NCI-H69 (cell line): ENCODE measurements around the gene SIK3.
"Not testable (repeated sequence)": the region's sequence is repeated elsewhere in the genome, so short reads cannot be mapped to it uniquely, and the experiment has no call there.

Experiments used
- DNase-seq: peaks from one replicate; lab custom pipeline; 2025; lab: John Stamatoyannopoulos, UW

The SIK3 gene

DNA sequence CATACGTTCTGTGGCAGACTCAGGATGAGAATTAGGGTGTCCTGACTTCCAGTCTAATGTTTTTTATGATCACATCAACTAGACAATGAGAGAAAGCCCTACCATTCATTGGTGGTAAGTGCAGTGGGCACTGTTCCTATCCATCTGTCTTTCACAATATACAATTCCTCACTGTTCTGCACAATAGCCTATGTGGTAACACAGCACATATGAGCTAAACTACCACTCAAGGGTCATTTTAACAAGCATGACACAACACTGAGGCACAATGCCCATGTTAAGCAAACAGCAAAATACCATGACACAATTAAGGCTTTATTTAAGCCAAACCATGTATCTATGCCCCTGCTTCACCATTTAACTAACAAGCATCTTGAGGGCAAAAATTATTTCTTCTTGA lies 52.3 kb downstream of the SIK3 start:
- peak; percentile 67 for DNase-seq

DNA sequence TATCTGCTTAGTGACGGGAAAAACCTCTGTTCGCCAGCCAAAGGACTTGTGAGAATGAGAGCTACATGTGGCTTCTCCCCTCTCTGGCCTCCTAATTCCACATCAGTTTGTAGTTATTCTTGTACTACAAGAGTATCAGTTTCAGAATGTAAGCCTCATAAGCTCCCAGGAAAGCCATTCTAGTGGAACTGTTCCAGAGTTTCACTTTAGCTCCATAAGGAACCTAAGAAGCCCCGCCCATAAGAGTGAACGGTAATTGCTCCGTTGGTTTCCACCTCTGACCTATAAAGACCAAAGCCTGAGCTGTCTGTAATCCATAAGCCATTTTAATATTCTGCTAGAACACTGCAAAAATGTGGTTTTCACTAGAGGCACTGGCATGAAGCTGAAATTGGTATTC lies 53.0 kb downstream of the SIK3 start:
- peak; percentile 63 for DNase-seq

DNA sequence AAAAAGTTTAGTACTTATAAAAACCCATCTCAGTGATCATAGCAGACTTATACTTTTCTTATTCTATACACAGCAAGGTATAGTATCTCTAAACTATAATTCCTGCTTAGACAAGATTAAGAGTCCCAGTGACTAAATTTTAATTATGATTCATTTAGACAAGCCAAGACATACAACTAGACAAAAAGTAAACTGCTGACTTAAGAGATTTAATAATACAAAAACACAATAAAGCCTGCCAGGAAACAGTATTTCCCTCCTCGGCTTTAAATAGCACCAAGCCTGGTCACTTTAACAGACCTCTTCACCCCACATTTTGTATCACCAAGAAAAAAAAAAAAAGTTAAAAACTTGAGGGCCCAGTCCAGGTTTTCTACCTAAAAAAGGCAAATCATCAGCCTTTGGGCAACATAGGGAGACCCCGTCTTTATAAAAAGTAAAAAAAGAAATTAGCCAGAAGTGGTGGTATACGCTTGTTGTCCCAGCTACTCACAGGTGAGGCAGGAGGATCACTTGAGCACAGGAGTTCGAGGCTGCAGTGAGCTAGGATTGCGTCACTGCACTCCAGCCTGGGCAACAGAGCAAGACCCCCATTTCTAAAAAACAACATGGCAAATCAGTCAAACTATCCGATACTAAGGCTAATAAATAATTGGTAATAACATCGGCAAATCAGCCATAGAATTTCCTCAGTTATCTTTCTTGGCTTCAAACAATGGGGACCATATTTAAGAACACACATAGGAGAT lies 53.8 kb downstream of the SIK3 start:
- no peak for DNase-seq

DNA sequence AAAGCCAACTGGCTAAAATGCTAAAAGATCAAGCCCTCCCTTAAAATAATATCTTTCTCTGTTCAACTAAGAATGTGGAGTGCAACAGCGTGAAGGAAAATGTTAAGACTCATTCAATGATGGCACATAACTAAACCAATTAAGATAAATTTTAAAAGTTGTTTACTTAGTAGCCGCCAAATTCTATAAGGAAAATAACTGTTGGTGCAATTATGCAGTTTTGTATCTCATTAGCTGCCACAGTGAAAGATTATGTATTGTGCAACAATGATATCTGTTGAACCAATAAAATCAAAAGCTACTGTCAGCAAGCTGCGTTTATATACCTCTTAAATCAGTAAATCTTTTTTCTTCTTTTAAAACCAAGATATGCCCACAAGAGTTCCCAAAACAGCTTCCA lies 55.5 kb downstream of the SIK3 start:
- peak; percentile 49 for DNase-seq

DNA sequence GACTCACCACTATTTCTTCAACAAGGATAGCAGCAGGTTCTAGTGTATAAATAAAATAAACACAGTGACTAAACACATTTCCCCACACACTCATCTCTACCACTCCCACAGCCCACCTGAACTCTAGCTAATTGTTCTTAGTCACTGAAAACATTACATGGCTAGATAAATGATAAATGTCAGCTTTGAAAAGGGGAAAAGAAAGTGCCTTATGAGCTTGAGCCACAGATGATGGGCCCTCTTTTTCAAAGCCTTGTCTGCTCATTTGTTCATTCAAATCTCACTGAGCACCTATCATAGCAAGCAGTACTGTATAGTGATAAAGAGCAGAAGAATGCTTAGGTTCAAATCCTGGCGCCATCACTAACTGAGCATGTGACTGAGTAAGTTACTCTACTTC lies 58.3 kb downstream of the SIK3 start:
- DNase-seq: peak; percentile 35

DNA sequence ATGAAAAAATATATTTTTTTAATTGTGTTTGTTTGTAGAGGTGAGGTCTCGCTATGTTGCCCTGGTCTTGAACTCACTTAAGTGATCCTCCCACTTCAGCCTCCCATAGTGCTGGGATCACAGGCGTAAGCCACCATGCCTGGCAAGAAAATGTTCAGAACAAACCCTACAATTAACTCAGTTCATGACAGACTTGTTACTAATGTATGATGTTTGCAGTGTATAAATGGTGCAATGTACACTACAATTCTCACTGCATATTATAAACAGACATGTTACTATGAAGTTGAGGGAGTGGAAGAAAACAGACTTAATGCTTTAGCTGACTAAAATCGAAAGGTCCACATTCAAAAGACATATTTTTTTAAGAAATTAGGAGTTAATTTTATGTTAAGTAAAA lies 59.0 kb downstream of the SIK3 start:
- DNase-seq: peak; percentile 83

DNA sequence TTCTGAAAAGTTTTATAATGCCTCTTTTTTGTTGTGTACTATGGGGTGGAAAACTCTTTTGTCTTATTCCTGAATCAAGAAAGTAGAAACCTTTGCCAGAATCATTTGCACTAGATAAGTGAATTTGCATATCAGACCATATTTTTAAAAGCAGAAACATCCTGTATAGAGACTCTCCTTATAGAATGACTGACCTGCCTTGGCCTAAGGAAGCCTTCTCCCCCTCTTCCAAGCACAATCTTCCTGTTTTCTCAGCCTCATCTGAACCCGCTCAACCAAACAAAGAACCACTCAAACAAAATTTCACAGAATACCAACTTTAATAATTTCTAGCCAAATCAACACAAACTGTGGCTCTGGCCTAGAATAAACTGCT lies 60.3 kb downstream of the SIK3 start:
- DNase-seq: no peak

DNA sequence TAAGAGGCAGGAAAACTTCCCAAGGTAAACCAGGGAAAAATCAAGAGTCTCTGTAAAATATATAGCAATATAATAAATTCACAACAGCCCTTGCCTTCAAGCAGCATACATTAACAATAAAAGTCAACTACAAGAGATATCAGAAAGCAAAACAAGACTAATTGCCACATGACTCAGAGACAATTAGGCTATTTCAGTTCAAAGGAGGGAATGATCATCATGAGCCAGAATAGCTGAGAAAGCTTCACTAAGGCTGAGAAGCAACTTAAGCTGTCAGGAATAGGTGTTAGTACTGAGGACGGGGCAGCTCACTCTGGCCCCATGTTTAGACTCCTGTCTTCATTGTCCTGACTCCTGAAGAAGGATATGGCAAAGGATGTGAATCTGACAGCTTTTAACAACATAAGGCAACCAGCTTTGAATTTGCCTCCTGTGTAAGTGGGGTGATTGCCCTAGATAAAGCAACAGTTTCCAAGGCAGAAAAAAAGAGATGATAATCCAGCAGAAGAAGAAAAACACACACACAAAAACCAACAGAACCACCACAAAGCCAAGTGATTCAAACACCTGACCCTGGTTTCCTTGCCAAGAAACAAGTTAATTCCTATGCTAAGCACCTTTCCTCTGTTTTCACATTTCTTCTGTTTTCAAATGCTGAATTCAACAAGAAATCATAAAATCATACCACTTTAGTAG lies 60.8 kb downstream of the SIK3 start:
- DNase-seq: peak; percentile 63

DNA sequence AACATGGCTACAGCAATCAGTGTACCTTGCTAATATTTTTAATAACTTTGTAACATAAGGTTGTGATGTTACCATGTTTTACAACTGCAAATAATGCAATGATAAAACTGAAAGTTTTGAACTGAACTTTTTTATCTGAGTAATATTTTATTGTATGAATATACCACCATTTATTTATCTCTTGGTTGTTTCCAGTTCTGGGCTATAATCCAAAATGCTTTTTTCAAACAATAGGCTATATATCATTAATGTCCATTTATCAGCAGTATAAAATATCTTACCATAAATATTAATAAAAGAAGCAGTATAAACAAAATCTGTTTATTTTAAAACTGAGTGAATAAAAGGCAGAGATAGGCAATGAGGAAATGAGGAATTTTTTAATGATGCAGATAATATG lies 63.3 kb downstream of the SIK3 start:
- DNase-seq: no peak

DNA sequence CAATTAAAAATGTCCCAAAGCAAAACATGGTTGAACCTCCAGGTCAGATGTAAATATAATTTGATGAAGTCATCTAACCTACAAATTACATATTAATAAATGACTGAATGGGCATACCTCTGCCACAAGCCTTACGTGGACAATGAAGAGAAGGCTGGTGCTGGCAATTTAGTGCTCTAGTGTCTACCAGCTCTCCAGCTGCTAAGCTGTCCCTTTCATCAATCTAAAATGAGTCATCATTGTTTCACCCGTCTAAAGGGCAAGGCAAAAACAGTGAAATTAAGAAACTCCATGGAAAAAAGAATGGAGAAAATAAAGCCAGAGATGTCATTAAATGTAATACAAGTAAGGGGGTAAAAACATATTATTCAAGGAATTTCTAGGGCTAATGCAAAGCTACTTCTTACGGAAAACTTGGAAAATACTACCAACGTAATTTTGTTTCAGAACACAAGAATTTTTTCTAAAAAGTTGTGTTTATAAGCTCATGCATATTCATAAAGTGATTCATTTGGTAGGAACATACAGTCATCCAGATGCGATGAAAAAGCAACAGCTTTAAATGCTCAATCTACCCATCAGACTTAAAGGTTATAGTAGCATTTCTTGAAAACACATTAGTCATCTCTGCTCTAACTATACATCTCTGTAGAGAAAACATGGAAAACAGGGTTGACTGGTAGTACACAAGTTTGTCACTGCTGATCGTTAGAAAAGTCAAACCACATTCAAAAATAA lies 71.5 kb downstream of the SIK3 start:
- DNase-seq: peak; percentile 44

DNA sequence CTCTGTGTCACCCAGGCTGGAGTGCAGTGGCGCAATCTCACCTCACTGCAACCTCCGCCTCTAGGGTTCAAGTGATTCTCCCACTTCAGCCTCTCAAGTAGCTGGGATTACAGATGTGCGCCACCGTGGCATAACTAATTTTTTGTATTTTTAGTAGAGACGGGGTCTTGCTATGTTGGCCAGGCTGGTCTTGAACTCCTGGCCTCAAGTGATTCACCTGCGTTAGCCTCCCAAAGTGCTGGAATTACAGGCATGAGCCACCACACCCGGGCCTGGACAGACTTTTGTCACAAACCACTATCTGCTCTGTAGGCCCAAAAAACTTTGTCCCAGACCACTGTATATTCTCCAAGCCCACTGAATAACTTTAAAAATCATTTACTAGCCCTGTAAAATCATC lies 74.5 kb downstream of the SIK3 start:
- DNase-seq: not testable (repeated sequence)

DNA sequence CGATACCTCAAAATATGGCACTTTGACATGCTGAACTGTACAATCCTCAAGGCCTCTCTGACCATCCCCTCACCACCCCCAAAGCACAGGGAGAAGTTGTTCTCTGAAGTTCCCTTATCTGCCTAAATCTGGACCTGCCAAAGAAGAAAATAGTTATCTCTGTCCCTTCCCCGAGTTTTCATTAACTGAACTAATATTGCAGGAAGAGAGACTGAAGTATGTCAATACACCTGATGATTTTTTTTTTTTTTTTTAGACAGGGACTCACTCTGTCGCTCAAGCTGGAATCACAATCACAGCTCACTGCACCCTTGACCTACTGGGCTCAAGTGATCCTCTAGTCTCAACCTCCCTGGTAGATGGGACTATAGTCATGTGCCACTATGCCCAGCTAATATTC lies 75.0 kb downstream of the SIK3 start:
- no peak for DNase-seq

DNA sequence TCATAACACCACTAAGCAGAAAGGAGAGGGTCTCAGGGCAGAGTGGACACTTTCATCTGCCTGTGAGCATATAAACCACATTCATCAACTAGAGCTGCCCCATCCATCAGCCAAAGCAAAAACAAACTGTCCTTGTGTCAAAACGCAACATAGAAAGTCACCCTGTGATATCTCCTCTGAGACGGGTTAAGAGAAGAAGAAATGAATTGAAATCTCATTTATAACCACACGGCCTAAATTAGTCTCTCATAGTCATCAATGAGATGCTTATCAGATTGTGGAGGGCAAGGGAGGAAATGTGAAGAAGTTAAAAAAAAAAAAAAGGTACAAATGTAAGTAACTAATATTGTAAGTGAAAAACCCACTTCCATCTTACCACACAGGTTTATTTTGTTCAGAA lies 75.7 kb downstream of the SIK3 start:
- DNase-seq: no peak

DNA sequence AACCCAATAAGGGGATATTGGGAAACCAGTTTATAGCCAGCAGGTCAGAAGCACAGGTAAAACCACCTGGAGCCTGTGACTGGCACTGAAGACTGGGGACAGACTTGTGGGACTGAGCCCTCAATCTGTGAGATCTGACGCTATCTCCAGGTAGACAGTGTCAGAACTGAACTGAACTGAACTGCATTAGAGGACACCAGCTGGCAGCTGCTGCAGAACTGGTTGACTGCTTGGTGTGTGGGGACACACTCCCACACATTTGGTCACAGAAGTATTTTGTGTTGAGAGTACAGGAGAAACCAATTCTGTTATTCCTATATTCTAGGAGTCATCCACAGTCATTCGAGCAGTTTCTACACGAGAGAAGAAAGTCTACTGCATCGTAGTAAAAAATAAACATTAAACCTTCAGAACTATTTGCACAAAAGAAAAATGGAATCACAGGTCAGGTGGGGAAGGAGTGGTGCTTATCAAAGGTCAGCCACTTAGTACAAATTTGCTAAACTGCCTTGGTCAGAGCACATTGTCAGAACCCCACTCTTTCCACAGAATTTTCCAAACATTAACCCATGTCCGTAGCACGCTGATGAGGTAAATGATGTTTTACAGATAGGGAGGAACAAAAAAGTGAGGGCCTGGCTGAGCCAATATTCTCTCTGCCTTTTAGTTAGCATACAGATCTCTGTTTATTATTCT lies 77.2 kb downstream of the SIK3 start:
- DNase-seq: no peak

DNA sequence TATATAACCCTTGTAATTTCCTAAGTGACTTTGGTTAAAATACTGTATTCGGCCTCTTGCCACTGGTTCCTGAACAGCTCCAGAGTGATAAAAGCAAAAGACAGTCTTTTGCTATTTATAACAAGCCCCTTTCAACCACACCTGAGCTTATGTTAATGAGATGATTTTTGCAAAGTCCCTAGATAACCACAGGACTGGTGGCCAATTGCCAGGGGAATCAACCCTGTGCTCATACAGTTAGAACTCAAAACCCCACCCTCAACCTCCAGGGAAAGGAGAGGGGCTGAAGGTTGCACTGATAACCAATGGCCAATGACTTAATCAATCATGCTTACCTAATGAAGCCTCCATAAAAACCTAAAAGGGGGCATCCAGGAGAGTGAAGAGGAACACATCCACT lies 77.9 kb downstream of the SIK3 start:
- DNase-seq: peak; percentile 25

DNA sequence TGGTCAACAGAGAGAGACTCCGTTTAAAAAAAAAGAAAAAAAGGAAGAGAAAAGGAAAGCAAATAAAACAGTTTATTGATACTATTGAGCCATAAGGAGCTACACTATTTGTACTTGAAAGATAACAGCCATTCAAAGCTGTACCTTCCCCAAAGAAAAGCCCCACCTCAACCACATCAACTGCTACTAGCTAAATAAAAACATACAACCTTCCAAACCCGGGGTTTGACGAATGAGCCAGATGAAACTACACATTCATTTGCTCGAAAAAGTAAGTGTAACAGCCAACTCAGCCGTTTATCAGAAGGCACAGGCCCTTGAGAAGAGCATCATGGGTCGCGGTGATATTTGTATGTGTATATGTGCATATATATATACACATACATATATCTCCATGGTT lies 78.4 kb downstream of the SIK3 start:
- no peak for DNase-seq

DNA sequence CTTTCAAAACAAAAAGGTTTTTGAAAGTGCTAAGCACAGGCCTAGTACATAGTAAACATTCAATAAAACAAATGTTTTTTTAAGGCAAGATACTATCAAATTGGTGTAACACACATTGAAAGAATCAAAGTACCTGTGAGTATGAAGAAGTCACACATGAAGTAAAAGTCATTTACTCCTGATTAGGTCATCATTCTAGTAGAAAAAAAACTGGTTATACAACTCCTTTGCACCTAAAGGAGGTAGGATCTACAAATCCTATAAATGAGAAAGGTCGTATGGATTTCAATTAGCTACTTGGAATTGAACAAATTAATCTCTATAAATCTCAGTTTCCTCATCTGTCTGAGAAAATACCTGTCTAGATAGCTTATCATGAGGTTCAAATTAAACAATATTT lies 80.8 kb downstream of the SIK3 start:
- DNase-seq: no peak

DNA sequence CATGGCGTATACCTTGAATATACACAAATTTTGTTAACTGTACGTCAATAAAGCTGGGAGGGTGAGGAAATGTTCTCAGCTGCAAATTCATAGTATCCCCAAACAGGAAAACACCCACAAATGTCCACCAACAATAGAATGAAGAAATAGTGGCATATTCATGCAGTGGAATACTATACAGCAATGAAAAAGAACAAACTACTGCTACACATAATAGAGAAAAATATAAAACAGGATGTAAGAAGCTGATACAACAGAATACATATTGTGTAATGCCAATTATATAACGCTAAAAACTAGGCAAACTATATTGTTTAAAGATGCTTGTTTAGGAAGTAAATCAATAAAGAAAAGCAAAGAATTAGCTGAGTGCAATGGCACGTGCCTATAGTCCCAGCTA lies 81.5 kb downstream of the SIK3 start:
- DNase-seq: no peak

DNA sequence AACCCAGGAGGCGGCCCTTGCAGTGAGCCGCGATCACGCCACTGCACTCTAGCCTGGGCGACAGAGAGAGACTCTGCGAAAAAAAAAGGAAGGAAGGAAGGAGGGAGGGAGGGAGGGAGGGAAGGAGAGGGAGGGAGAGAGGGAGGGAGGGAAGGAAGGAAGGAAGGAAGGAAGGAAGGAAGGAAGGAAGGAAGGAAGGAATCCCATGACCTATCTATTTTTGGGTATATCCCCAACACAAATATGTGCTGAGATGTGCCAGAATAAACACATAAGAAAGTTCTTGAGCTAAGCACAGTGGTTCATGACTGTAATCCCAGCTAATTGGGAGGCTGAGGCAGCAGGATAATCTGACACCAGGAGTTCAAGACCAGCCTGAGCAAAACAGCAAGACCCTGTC lies 82.0 kb downstream of the SIK3 start:
- DNase-seq: no peak

DNA sequence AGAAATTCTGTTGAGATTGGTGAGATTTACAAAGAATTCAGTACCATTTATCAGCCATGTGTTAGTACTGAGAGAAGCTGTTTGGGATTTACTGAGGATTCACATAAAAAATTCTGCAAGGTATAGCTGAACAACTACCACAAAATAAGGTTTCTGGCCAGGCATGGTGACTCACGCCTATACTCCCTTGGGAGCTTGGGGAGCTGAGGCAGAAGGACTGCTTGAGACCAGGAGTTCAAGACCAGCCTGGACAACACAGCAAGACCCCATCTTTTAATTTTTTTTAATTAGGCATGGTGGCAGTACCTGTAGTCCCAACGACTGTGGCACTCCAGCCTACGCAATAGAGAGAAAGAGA lies 86.7 kb downstream of the SIK3 start:
- no peak for DNase-seq

DNA sequence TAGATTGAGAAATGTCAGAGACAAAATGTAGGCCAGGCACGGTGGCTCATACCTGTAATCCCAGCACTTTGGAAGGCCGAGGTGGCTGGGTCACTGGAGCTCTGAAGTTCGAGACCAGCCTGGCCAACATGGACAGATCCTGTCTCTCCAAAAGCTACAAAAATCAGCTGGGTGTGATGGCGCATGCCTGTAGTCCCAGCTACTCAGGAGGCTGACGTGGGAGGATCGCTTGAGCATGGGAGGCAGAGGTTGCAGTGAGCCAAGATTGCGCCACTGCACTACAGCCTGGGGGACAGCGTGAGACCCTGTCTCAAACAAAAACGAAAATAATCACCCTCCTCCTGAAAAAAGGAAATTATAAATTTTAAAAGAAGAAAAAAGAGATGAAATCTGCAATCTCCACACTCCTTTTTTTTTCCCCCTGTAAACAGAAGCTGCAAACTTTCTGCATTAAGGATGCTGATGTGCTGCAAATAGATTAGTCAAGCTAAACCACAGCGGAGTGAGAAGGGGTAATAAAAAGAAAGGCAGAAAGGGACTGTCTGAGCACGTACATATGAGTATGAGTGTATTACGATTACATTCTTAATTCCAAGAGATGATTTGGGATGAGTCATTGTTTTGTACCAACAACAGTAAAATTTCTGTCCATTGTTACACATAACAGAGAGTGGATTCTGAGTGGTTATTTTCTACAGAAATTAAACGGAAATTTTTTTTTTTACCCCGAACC lies 87.3 kb downstream of the SIK3 start:
- no peak for DNase-seq
